ENCODE data around the gene RHOBTB1.
A peak's percentile ranks its signal among the peaks of the same experiment; 100 is the strongest.

Gene RHOBTB1

GRCh38 chr10:60951272-60951724, 7.3 kb upstream of the RHOBTB1 start:
- Histone ChIP-seq H3K27me3 (ENCODE audit: insufficient read depth, low read depth) (no peaks in the 10 kb centered on the region), H3K4me2 (no peak overlapping the region), H3K36me3 (ENCODE audit: insufficient read depth) (no peaks in the 10 kb centered on the region), H3K4me1 (ENCODE audit: low read depth, poor library complexity, severe bottlenecking) (peaks cover 13% of the 10 kb centered on the region), H3K9ac (no peak overlapping the region), H3K27ac (no peak overlapping the region), H2AFZ (ENCODE audit: low read depth) (no peak overlapping the region), H4K20me1 (ENCODE audit: insufficient read depth) (no peaks in the 10 kb centered on the region), H3K4me3 (IDR thresholded peaks at IDR 0.05; ENCODE audit: insufficient read depth, low read depth, low read length) (no peak overlapping the region), H3K79me2 (ENCODE audit: insufficient read depth, low read depth) (no peaks in the 10 kb centered on the region)
- no peak for TF ChIP-seq CTCF (conservative IDR thresholded peaks at IDR 0.05; ENCODE audit: low read depth, low read length)

- no peak for TF ChIP-seq CTCF (conservative IDR thresholded peaks at IDR 0.05; ENCODE audit: low read depth, low read length)
- Histone ChIP-seq H3K27ac (no peak overlapping the region), H3K4me2 (no peak overlapping the region), H3K79me2 (ENCODE audit: insufficient read depth, low read depth) (no peaks in the 10 kb centered on the region), H3K27me3 (ENCODE audit: insufficient read depth, low read depth) (no peaks in the 10 kb centered on the region), H3K9ac (no peak overlapping the region), H3K4me1 (ENCODE audit: low read depth, poor library complexity, severe bottlenecking) (peaks cover 13% of the 10 kb centered on the region), H3K4me3 (IDR thresholded peaks at IDR 0.05; ENCODE audit: insufficient read depth, low read depth, low read length) (no peak overlapping the region), H2AFZ (ENCODE audit: low read depth) (no peak overlapping the region), H3K36me3 (ENCODE audit: insufficient read depth) (no peaks in the 10 kb centered on the region), H4K20me1 (ENCODE audit: insufficient read depth) (no peaks in the 10 kb centered on the region)
Observed at GRCh38 chr10:60950300-60950699, 6.3 kb upstream of the RHOBTB1 start.

DNA sequence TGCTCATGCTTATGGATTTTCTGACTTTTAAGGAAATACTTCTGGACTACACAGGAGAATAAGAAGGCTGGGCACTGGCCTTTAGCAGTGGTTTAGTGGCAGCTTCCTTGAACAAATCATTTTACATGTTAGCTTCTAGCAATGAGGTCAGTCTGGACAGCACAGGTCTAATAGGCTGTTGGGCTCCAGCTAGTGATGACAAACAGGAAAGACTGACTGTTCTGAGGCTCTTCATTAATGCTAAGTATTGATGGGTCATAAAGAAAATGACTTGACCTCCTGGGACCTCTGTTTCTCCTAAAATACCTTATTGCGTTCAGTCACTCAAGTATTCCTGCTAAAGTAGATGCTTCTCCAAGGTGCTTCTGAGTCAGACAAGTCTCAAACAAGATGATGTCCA, 4.9 kb upstream of the RHOBTB1 start:
- peaks cover 16% of the 10 kb centered on the region for H3K4me1 ChIP-seq (ENCODE audit: low read depth, poor library complexity, severe bottlenecking)
- H3K79me2 ChIP-seq (ENCODE audit: insufficient read depth, low read depth): no peaks in the 10 kb centered on the region
- no peak overlapping the region for H2AFZ ChIP-seq (ENCODE audit: low read depth)
- H3K27me3 ChIP-seq (ENCODE audit: insufficient read depth, low read depth): no peaks in the 10 kb centered on the region
- no peak for TF ChIP-seq CTCF (conservative IDR thresholded peaks at IDR 0.05; ENCODE audit: low read depth, low read length)
- no peak overlapping the region for H3K27ac ChIP-seq
- H4K20me1 ChIP-seq (ENCODE audit: insufficient read depth): no peaks in the 10 kb centered on the region
- no peaks in the 10 kb centered on the region for H3K36me3 ChIP-seq (ENCODE audit: insufficient read depth)
- H3K4me3 ChIP-seq (IDR thresholded peaks at IDR 0.05; ENCODE audit: insufficient read depth, low read depth, low read length): no peak overlapping the region
- H3K4me2 ChIP-seq: no peak overlapping the region
- H3K9ac ChIP-seq: no peak overlapping the region

GRCh38 chr10:60944910-60945297, 919 bp upstream of the RHOBTB1 start:
- Histone ChIP-seq H4K20me1 (ENCODE audit: insufficient read depth) (no peaks in the 10 kb centered on the region), H3K27ac (peak overlapping the region; percentile 88), H2AFZ (ENCODE audit: low read depth) (peak overlapping the region; percentile 92), H3K27me3 (ENCODE audit: insufficient read depth, low read depth) (no peaks in the 10 kb centered on the region), H3K4me2 (peak overlapping the region; percentile 67), H3K79me2 (ENCODE audit: insufficient read depth, low read depth) (no peaks in the 10 kb centered on the region; the same call in 1 of the 2 replicates), H3K4me3 (IDR thresholded peaks at IDR 0.05; ENCODE audit: insufficient read depth, low read depth, low read length) (no peak overlapping the region), H3K9ac (peak overlapping the region; percentile 98), H3K36me3 (ENCODE audit: insufficient read depth) (no peaks in the 10 kb centered on the region), H3K4me1 (ENCODE audit: low read depth, poor library complexity, severe bottlenecking) (peaks cover 22% of the 10 kb centered on the region)
- no peak for TF ChIP-seq CTCF (conservative IDR thresholded peaks at IDR 0.05; ENCODE audit: low read depth, low read length)
